HG02981 (cell line): ENCODE results near the gene MMP8.

ENCODE experiments used
- ATAC-seq: cut with Tn5 transposase; IDR thresholded peaks from one replicate; pipeline ENCODE4 v1.9.1; 2021; ENCODE audit warnings: mild to moderate bottlenecking, moderate library complexity; ENCODE audit not compliant: unreplicated experiment

The MMP8 gene

GRCh38 chr11:102727890-102728289 lies 3.1 kb upstream of the MMP8 start:
- no peak for ATAC-seq

GRCh38 chr11:102722821-102723220 lies 1.9 kb downstream of the MMP8 start:
- ATAC-seq = no peak

GRCh38 chr11:102719620-102720277 lies 5.0 kb downstream of the MMP8 start:
- no peak for ATAC-seq

- no peak for ATAC-seq
These were observed 7.5 kb downstream of the MMP8 start for GRCh38 chr11:102717280-102717679.

GRCh38 chr11:102716527-102716926 lies 8.2 kb downstream of the MMP8 start:
- peak; percentile 70 for ATAC-seq

- no peak for ATAC-seq
These were observed 12.6 kb downstream of the MMP8 start for GRCh38 chr11:102712137-102712536.

- no peak for ATAC-seq
These were observed 15.4 kb downstream of the MMP8 start for GRCh38 chr11:102709201-102709945.

GRCh38 chr11:102708654-102709053 lies 16.1 kb downstream of the MMP8 start:
- ATAC-seq = no peak

- no peak for ATAC-seq
These were observed 19.1 kb downstream of the MMP8 start, which contains the start of gene MMP27 for GRCh38 chr11:102705626-102706025. TSS of gene MMP27 (minus strand) at chr11:102705769. CDS start at chr11:102705714, 55 bp downstream.

GRCh38 chr11:102704841-102705240 lies 19.9 kb downstream of the MMP8 start:
- ATAC-seq = no peak

- ATAC-seq = no peak
These were observed 20.8 kb downstream of the MMP8 start for GRCh38 chr11:102703826-102704493.

- ATAC-seq = no peak
These were observed 29.6 kb downstream of the MMP8 start for GRCh38 chr11:102695201-102695600.

GRCh38 chr11:102685754-102686153 lies 39.0 kb downstream of the MMP8 start:
- no peak for ATAC-seq

- ATAC-seq = no peak
These were observed 39.4 kb downstream of the MMP8 start for GRCh38 chr11:102685338-102685737.

- no peak for ATAC-seq
These were observed 41.5 kb downstream of the MMP8 start for GRCh38 chr11:102683277-102683676.

- no peak for ATAC-seq
These were observed 43.8 kb downstream of the MMP8 start for GRCh38 chr11:102680945-102681344.

- ATAC-seq = no peak
These were observed 46.7 kb downstream of the MMP8 start for GRCh38 chr11:102678022-102678421.

GRCh38 chr11:102676084-102676483 lies 48.7 kb downstream of the MMP8 start:
- ATAC-seq = no peak

GRCh38 chr11:102669664-102670063 lies 55.1 kb downstream of the MMP8 start:
- peak; percentile 48 for ATAC-seq

GRCh38 chr11:102666331-102666957 lies 58.3 kb downstream of the MMP8 start:
- ATAC-seq = peak; percentile 52

- ATAC-seq = no peak
These were observed 60.6 kb downstream of the MMP8 start for GRCh38 chr11:102664001-102664752.
